ENCODE measurements around the gene TWIST2. TPM values are rescaled to one million over a fixed set of nuclear protein-coding genes. Genes with fewer than 3 reads are reported as not detected.

TWIST2 gene
- total and polyA plus RNA-seq, 2 donors from 2014 or later = 0.56 to 1.4 TPM

GRCh38 chr2:238896641-238897040, 48.8 kb downstream of the TWIST2 start:
- no peaks in the 10 kb centered on the region for H3K27me3 ChIP-seq (ENCODE audit: control insufficient read depth, insufficient read depth, low read length)
- H3K4me1 ChIP-seq (ENCODE audit: control insufficient read depth in 2 of 3, insufficient read depth in 2 of 3, low read depth in 1 of 3, low read length in 3 of 3) = peaks cover 0 to 4% (median 0%) of the 10 kb centered on the region in 3 donors
- no peak overlapping the region for H3K4me3 ChIP-seq (ENCODE audit: low read length in 3 of 3)
- FAIRE-seq = no peak
- no peaks in the 10 kb centered on the region for H3K36me3 ChIP-seq (ENCODE audit: control insufficient read depth in 2 of 3, insufficient read depth in 3 of 3, low read length in 3 of 3)
- no peak for DNase-seq
- H3K9ac ChIP-seq (ENCODE audit: low read length in 3 of 3) = no peak overlapping the region
- no peak overlapping the region for H3K27ac ChIP-seq (ENCODE audit: low read depth in 2 of 2, low read length in 2 of 2)
- intact Hi-C loops (cut with DNase I) = no loop called here
- TF ChIP-seq CTCF (IDR thresholded peaks at IDR 0.05; ENCODE audit: borderline replicate concordance, extremely low read depth, insufficient read depth) = no peak
- H3K9me3 ChIP-seq (ENCODE audit: control insufficient read depth in 2 of 3, insufficient read depth in 1 of 3, low read length in 3 of 3) = no peaks in the 10 kb centered on the region

- intact Hi-C loops (cut with DNase I) = no loop called here
- peak in 2 of 5 donors; percentile 48 to 68 for DNase-seq
- peaks cover 0 to 4% (median 0%) of the 10 kb centered on the region in 3 donors for H3K4me1 ChIP-seq (ENCODE audit: control insufficient read depth in 2 of 3, insufficient read depth in 2 of 3, low read depth in 1 of 3, low read length in 3 of 3)
- H3K36me3 ChIP-seq (ENCODE audit: control insufficient read depth in 2 of 3, insufficient read depth in 3 of 3, low read length in 3 of 3) = no peaks in the 10 kb centered on the region
- no peak overlapping the region for H3K27ac ChIP-seq (ENCODE audit: low read depth in 2 of 2, low read length in 2 of 2)
- TF ChIP-seq CTCF (IDR thresholded peaks at IDR 0.05; ENCODE audit: borderline replicate concordance, extremely low read depth, insufficient read depth) = no peak
- H3K9ac ChIP-seq (ENCODE audit: low read length in 3 of 3) = no peak overlapping the region
- no peaks in the 10 kb centered on the region for H3K9me3 ChIP-seq (ENCODE audit: control insufficient read depth in 2 of 3, insufficient read depth in 1 of 3, low read length in 3 of 3)
- H3K4me3 ChIP-seq (ENCODE audit: low read length in 3 of 3) = no peak overlapping the region
- FAIRE-seq = no peak
- H3K27me3 ChIP-seq (ENCODE audit: control insufficient read depth, insufficient read depth, low read length) = no peaks in the 10 kb centered on the region
These were observed 49.4 kb downstream of the TWIST2 start for GRCh38 chr2:238897122-238897880.

- Histone ChIP-seq H3K27me3 (ENCODE audit: control insufficient read depth, insufficient read depth, low read length) (no peaks in the 10 kb centered on the region), H3K9me3 (ENCODE audit: control insufficient read depth in 2 of 3, insufficient read depth in 1 of 3, low read length in 3 of 3) (no peaks in the 10 kb centered on the region), H3K27ac (ENCODE audit: low read depth in 2 of 2, low read length in 2 of 2) (no peak overlapping the region), H3K4me3 (ENCODE audit: low read length in 3 of 3) (no peak overlapping the region), H3K4me1 (ENCODE audit: control insufficient read depth in 2 of 3, insufficient read depth in 2 of 3, low read depth in 1 of 3, low read length in 3 of 3) (peaks cover 0 to 4% (median 0%) of the 10 kb centered on the region in 3 donors), H3K9ac (ENCODE audit: low read length in 3 of 3) (no peak overlapping the region), H3K36me3 (ENCODE audit: control insufficient read depth in 2 of 3, insufficient read depth in 3 of 3, low read length in 3 of 3) (no peaks in the 10 kb centered on the region)
- peak in 2 of 5 donors; percentile 29 to 69 for DNase-seq
- no peak for TF ChIP-seq CTCF (IDR thresholded peaks at IDR 0.05; ENCODE audit: borderline replicate concordance, extremely low read depth, insufficient read depth)
- intact Hi-C loops (cut with DNase I) = no loop called here
- FAIRE-seq = no peak
These were observed 50.0 kb downstream of the TWIST2 start for GRCh38 chr2:238897911-238898311.
